WTC11 (cell line): ENCODE measurements around the gene SEC61A2. TPM values are rescaled to one million over a fixed set of nuclear protein-coding genes. Genes with fewer than 3 reads are reported as not detected.

Experiments
- ATF1 ChIP-seq: sonication (generic); formaldehyde crosslinking; IDR thresholded peaks from 2 replicates; pipeline ENCODE4 v1.8.1; 2023; ENCODE audit warnings: mild to moderate bottlenecking, moderate library complexity, missing genetic modification reagents
- CREB1 ChIP-seq: sonication (generic); formaldehyde crosslinking; IDR thresholded peaks from 2 replicates; pipeline ENCODE4 v1.8.0; 2023; ENCODE audit warnings: mild to moderate bottlenecking, missing genetic modification reagents
- E2F5 ChIP-seq: sonication (generic); formaldehyde crosslinking; IDR thresholded peaks from 2 replicates; pipeline ENCODE4 v1.8.1; 2022; ENCODE audit warnings: mild to moderate bottlenecking, moderate library complexity, missing genetic modification reagents
- EMX1 ChIP-seq: fragments of 250-450 bp; sonication (Bioruptor Pico); IDR thresholded peaks from 2 replicates; pipeline ENCODE4 v1.8.0; 2021; ENCODE audit warnings: mild to moderate bottlenecking
- ERG ChIP-seq: fragments of 250-450 bp; sonication (Bioruptor Pico); IDR thresholded peaks from 2 replicates; pipeline ENCODE4 v1.8.0; 2021; ENCODE audit warnings: mild to moderate bottlenecking
- GABPB1 ChIP-seq: sonication (generic); formaldehyde crosslinking; IDR thresholded peaks from 2 replicates; pipeline ENCODE4 v1.8.1; 2023; ENCODE audit warnings: mild to moderate bottlenecking, missing genetic modification reagents
- JUN ChIP-seq: sonication (generic); formaldehyde crosslinking; IDR thresholded peaks from 2 replicates; pipeline ENCODE4 v1.8.0; 2023; ENCODE audit warnings: mild to moderate bottlenecking, missing genetic modification reagents
- NR1H2 ChIP-seq: sonication (generic); formaldehyde crosslinking; IDR thresholded peaks from 2 replicates; pipeline ENCODE4 v1.9.0; 2021; ENCODE audit warnings: mild to moderate bottlenecking, moderate library complexity, missing genetic modification reagents
- OVOL2 ChIP-seq: fragments of 250-450 bp; sonication (Bioruptor Pico); IDR thresholded peaks from 2 replicates; pipeline ENCODE4 v1.9.0; 2021; ENCODE audit warnings: mild to moderate bottlenecking, borderline replicate concordance
- PREB ChIP-seq: sonication (generic); formaldehyde crosslinking; IDR thresholded peaks from 2 replicates; pipeline ENCODE4 v1.8.1; 2022; ENCODE audit warnings: mild to moderate bottlenecking, missing genetic modification reagents, moderate library complexity, borderline replicate concordance
- RELA ChIP-seq: sonication (generic); formaldehyde crosslinking; IDR thresholded peaks from 2 replicates; pipeline ENCODE4 v1.8.1; 2022; ENCODE audit warnings: missing genetic modification reagents, mild to moderate bottlenecking, borderline replicate concordance
- SMAD4 ChIP-seq: sonication (generic); formaldehyde crosslinking; IDR thresholded peaks from 2 replicates; pipeline ENCODE4 v1.8.0; 2022; ENCODE audit warnings: mild to moderate bottlenecking, missing genetic modification reagents
- SOX15 ChIP-seq: fragments of 250-450 bp; sonication (Bioruptor Pico); IDR thresholded peaks from 2 replicates; pipeline ENCODE4 v1.9.0; 2021; ENCODE audit warnings: mild to moderate bottlenecking
- SP1 ChIP-seq: sonication (generic); formaldehyde crosslinking; conservative IDR thresholded peaks from 2 replicates; pipeline ENCODE4 v1.8.1; 2022; ENCODE audit warnings: missing genetic modification reagents
- STAT6 ChIP-seq: sonication (generic); formaldehyde crosslinking; conservative IDR thresholded peaks from 2 replicates; pipeline ENCODE4 v1.8.1; 2023; ENCODE audit warnings: mild to moderate bottlenecking, low read depth, missing genetic modification reagents, moderate library complexity
- ZNF232 ChIP-seq: sonication (generic); formaldehyde crosslinking; IDR thresholded peaks from 2 replicates; pipeline ENCODE4 v1.8.0; 2022; ENCODE audit warnings: mild to moderate bottlenecking, missing genetic modification reagents
- ZNF416 ChIP-seq: fragments of 250-450 bp; sonication (Bioruptor Pico); IDR thresholded peaks from 2 replicates; pipeline ENCODE4 v1.9.0; 2021; ENCODE audit warnings: mild to moderate bottlenecking, inconsistent platforms
- ZNF423 ChIP-seq: fragments of 250-450 bp; sonication (Bioruptor Pico); IDR thresholded peaks from 2 replicates; pipeline ENCODE4 v2.1.2; 2022; ENCODE audit warnings: mild to moderate bottlenecking, moderate library complexity
- ZNF512 ChIP-seq: sonication (generic); formaldehyde crosslinking; IDR thresholded peaks from 2 replicates; pipeline ENCODE4 v1.8.1; 2022; ENCODE audit warnings: missing genetic modification reagents, borderline replicate concordance
- ZNF532 ChIP-seq: fragments of 250-450 bp; sonication (Bioruptor Pico); IDR thresholded peaks from 2 replicates; pipeline ENCODE4 v1.9.0; 2021; ENCODE audit warnings: mild to moderate bottlenecking, borderline replicate concordance
- ZNF671 ChIP-seq: fragments of 250-450 bp; sonication (Bioruptor Pico); IDR thresholded peaks from 2 replicates; pipeline ENCODE4 v1.8.0; 2021; ENCODE audit warnings: mild to moderate bottlenecking
- ZSCAN18 ChIP-seq: fragments of 250-450 bp; sonication (Bioruptor Pico); IDR thresholded peaks from 2 replicates; pipeline ENCODE4 v2.1.2; 2022; ENCODE audit warnings: mild to moderate bottlenecking, moderate library complexity
- total RNA-seq: library from RNA; stranded (reverse); gene quantifications from 3 replicates; pipeline ENCODE4 v1.2.3, GENCODE V29; 2021
- TF ChIP-seq, protein P1 (sequence below): sonication (generic); formaldehyde crosslinking; IDR thresholded peaks from 2 replicates; pipeline ENCODE4 v1.8.1; 2023; ENCODE audit warnings: mild to moderate bottlenecking, missing genetic modification reagents, moderate library complexity
- TF ChIP-seq, protein P2 (sequence below): sonication (generic); formaldehyde crosslinking; IDR thresholded peaks from 2 replicates; pipeline ENCODE4 v1.8.0; 2022; ENCODE audit warnings: mild to moderate bottlenecking, missing genetic modification reagents

The SEC61A2 gene
- total RNA-seq, 1 experiment from 2014 or later = 19.0 TPM

- TF ChIP-seq, protein P1, sequence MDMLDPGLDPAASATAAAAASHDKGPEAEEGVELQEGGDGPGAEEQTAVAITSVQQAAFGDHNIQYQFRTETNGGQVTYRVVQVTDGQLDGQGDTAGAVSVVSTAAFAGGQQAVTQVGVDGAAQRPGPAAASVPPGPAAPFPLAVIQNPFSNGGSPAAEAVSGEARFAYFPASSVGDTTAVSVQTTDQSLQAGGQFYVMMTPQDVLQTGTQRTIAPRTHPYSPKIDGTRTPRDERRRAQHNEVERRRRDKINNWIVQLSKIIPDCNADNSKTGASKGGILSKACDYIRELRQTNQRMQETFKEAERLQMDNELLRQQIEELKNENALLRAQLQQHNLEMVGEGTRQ (CRISPR knock-in tag) = no peak
- no peak for TF ChIP-seq STAT6 (CRISPR knock-in tag)
- TF ChIP-seq EMX1 = no peak
- TF ChIP-seq ZNF671 (CRISPR knock-in tag) = no peak
- TF ChIP-seq CREB1 (CRISPR knock-in tag) = no peak
- TF ChIP-seq SMAD4 (CRISPR knock-in tag) = 0 out of 2 replicates have a peak, but pooled peaks have one; percentile 27
- no peak for TF ChIP-seq ZNF416
- TF ChIP-seq OVOL2 = no peak
- TF ChIP-seq GABPB1 (CRISPR knock-in tag) = peak; percentile 71
- TF ChIP-seq, protein P2, sequence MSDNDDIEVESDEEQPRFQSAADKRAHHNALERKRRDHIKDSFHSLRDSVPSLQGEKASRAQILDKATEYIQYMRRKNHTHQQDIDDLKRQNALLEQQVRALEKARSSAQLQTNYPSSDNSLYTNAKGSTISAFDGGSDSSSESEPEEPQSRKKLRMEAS (CRISPR knock-in tag) = peak; percentile 95
- TF ChIP-seq ZNF532 (CRISPR knock-in tag) = no peak
- TF ChIP-seq JUN = 0 out of 2 replicates have a peak, but pooled peaks have one; percentile 43
- no peak for TF ChIP-seq SOX15
- TF ChIP-seq ZNF232 (CRISPR knock-in tag) = peak; percentile 81
- no peak for TF ChIP-seq NR1H2 (CRISPR knock-in tag)
- no peak for TF ChIP-seq ATF1 (CRISPR knock-in tag)
- TF ChIP-seq ZSCAN18 (CRISPR knock-in tag) = no peak
- TF ChIP-seq ERG (CRISPR knock-in tag) = 0 out of 2 replicates have a peak, but pooled peaks have one; percentile 25
- TF ChIP-seq SP1 (CRISPR knock-in tag) = peak; percentile 50
- no peak for TF ChIP-seq RELA
- TF ChIP-seq PREB = no peak
- 0 out of 2 replicates have a peak, but pooled peaks have one; percentile 63 for TF ChIP-seq ZNF512
- no peak for TF ChIP-seq ZNF423 (CRISPR knock-in tag)
- TF ChIP-seq E2F5 (CRISPR knock-in tag) = 0 out of 2 replicates have a peak, but pooled peaks have one; percentile 70
Observed at GRCh38 chr10:12195603-12196506, 66.4 kb downstream of the SEC61A2 start, which contains the start of the genes CDC123 and NUDT5 (continued).
